Trophoblast cell (in vitro differentiated cells and primary cell): ENCODE measurements around the gene CIITA.
A peak's percentile ranks its signal among the peaks of the same experiment; 100 is the strongest.

Experiments used
- DNase-seq, 2 donors: peaks; one replicate each; pipeline ENCODE4 v3.0.0-alpha.2; 2016
- H2AFZ ChIP-seq: 2 replicates; pipeline ENCODE4 v1.6.1; 2013; ENCODE audit warnings: low read length, moderate library complexity, mild to moderate bottlenecking; ENCODE audit not compliant: insufficient read depth, poor library complexity
- H2AK5ac ChIP-seq: 2 replicates; pipeline ENCODE4 v1.6.1; 2013; ENCODE audit warnings: mild to moderate bottlenecking, low read length
- H2BK120ac ChIP-seq: 2 replicates; pipeline ENCODE4 v1.6.1; 2013; ENCODE audit warnings: low read length, mild to moderate bottlenecking, moderate library complexity; ENCODE audit not compliant: insufficient read depth, poor library complexity
- H2BK12ac ChIP-seq: 2 replicates; pipeline ENCODE4 v1.6.1; 2013; ENCODE audit warnings: mild to moderate bottlenecking, low read length, moderate library complexity
- H2BK5ac ChIP-seq: 2 replicates; pipeline ENCODE4 v1.6.1; 2013; ENCODE audit warnings: low read length, low read depth, moderate library complexity, mild to moderate bottlenecking; ENCODE audit not compliant: poor library complexity
- H3K14ac ChIP-seq: 2 replicates; pipeline ENCODE4 v1.6.1; 2013; ENCODE audit warnings: mild to moderate bottlenecking, low read length
- H3K18ac ChIP-seq: 2 replicates; pipeline ENCODE4 v1.6.1; 2013; ENCODE audit warnings: mild to moderate bottlenecking, low read length
- H3K23ac ChIP-seq: 2 replicates; pipeline ENCODE4 v1.6.1; 2013; ENCODE audit warnings: low read length
- H3K27ac ChIP-seq: 2 replicates; pipeline ENCODE4 v1.5.1; 2013; ENCODE audit warnings: low read depth, mild to moderate bottlenecking, inconsistent platforms, low read length, moderate library complexity
- H3K27me3 ChIP-seq: 2 replicates; pipeline ENCODE4 v1.6.1; 2013; ENCODE audit warnings: inconsistent platforms, mild to moderate bottlenecking, low read length, moderate library complexity; ENCODE audit not compliant: insufficient read depth
- H3K36me3 ChIP-seq, 2 experiments: 1 replicate in 1 of 2; 2 replicates in 1 of 2; pipeline ENCODE4 v1.6.1; 2013; ENCODE audit warnings: low read length in 2 of 2, mild to moderate bottlenecking in 2 of 2, moderate library complexity in 1 of 2; ENCODE audit not compliant: insufficient read depth in 2 of 2, control insufficient read depth in 1 of 2
- H3K4ac ChIP-seq: 2 replicates; pipeline ENCODE4 v1.6.1; 2013; ENCODE audit warnings: low read depth, mild to moderate bottlenecking, low read length, moderate library complexity
- H3K4me1 ChIP-seq, 2 experiments: 1 replicate in 1 of 2; 2 replicates in 1 of 2; pipeline ENCODE4 v1.6.1; 2013; ENCODE audit warnings: low read length in 2 of 2, mild to moderate bottlenecking in 2 of 2, moderate library complexity in 1 of 2; ENCODE audit not compliant: insufficient read depth in 2 of 2, control insufficient read depth in 1 of 2
- H3K4me2 ChIP-seq: 2 replicates; pipeline ENCODE4 v1.6.1; 2013; ENCODE audit warnings: inconsistent platforms, mild to moderate bottlenecking, low read length, moderate library complexity
- H3K4me3 ChIP-seq: 2 replicates; pipeline ENCODE4 v1.5.1; 2013; ENCODE audit warnings: mild to moderate bottlenecking, low read depth, low read length, inconsistent platforms
- H3K79me1 ChIP-seq: one replicate; pipeline ENCODE4 v1.6.1; 2013; ENCODE audit warnings: low read length
- H3K79me2 ChIP-seq: 2 replicates; pipeline ENCODE4 v1.6.1; 2013; ENCODE audit warnings: low read length, mild to moderate bottlenecking; ENCODE audit not compliant: control insufficient read depth, insufficient read depth, poor library complexity
- H3K9ac ChIP-seq: 2 replicates; pipeline ENCODE4 v1.6.1; 2013; ENCODE audit warnings: mild to moderate bottlenecking, low read length
- H3K9me3 ChIP-seq: 2 replicates; pipeline ENCODE4 v1.6.1; 2013; ENCODE audit warnings: low read depth, mild to moderate bottlenecking, control low read depth, inconsistent platforms, low read length; ENCODE audit not compliant: insufficient read depth
- H4K12ac ChIP-seq: 2 replicates; pipeline ENCODE4 v1.6.1; 2013; ENCODE audit warnings: low read depth, mild to moderate bottlenecking, low read length, moderate library complexity
- H4K8ac ChIP-seq: 2 replicates; pipeline ENCODE4 v1.6.1; 2013; ENCODE audit warnings: low read depth, mild to moderate bottlenecking, low read length, moderate library complexity
- H4K91ac ChIP-seq: one replicate; pipeline ENCODE4 v1.6.1; 2013; ENCODE audit warnings: low read depth, mild to moderate bottlenecking, low read length, moderate library complexity
- WGBS: extraction: QIAGEN DNeasy Blood & Tissue Kit; methylation state at CpG from one replicate; pipeline ENCODE4 v1.1.7; 2013; ENCODE audit warnings: missing lambda C conversion rate; ENCODE audit not compliant: insufficient read length, insufficient coverage; ENCODE audit errors: extremely low coverage; 5-methylcytosine and 5-hydroxymethylcytosine counted together

The CIITA gene

GRCh38 chr16:10907757-10908045, 30.7 kb downstream of the CIITA start:
- Histone ChIP-seq H3K27ac (no peak overlapping the region), H2BK120ac (no peak overlapping the region), H2AK5ac (no peak overlapping the region), H2AFZ (no peak overlapping the region), H3K4me3 (peak overlapping the region; percentile 25), H4K91ac (no peak overlapping the region), H3K4me2 (no peak overlapping the region), H3K23ac (no peak overlapping the region), H2BK5ac (no peak overlapping the region), H3K4me1 (no peaks in the 10 kb centered on the region), H4K8ac (no peak overlapping the region), H3K4ac (no peak overlapping the region), H3K18ac (no peak overlapping the region), H2BK12ac (no peak overlapping the region), H4K12ac (no peak overlapping the region), H3K79me2 (no peaks in the 10 kb centered on the region), H3K14ac (no peak overlapping the region), H3K27me3 (no peaks in the 10 kb centered on the region), H3K9ac (no peak overlapping the region), H3K79me1 (no peaks in the 10 kb centered on the region), H3K9me3 (peaks cover 3% of the 10 kb centered on the region), H3K36me3 (no peaks in the 10 kb centered on the region)
- no peak for DNase-seq
- WGBS = no CpG with 5 or more reads among the region's 21 CpGs

- Histone ChIP-seq H4K91ac (no peak overlapping the region), H3K79me1 (no peaks in the 10 kb centered on the region), H3K27ac (no peak overlapping the region), H4K8ac (no peak overlapping the region), H2AK5ac (no peak overlapping the region), H2AFZ (no peak overlapping the region), H3K14ac (no peak overlapping the region), H3K4me2 (no peak overlapping the region), H3K27me3 (no peaks in the 10 kb centered on the region), H3K18ac (no peak overlapping the region), H3K9me3 (peaks cover 2% of the 10 kb centered on the region), H3K9ac (no peak overlapping the region), H4K12ac (no peak overlapping the region), H2BK12ac (no peak overlapping the region), H3K4ac (no peak overlapping the region), H3K4me1 (no peaks in the 10 kb centered on the region), H3K23ac (no peak overlapping the region), H2BK5ac (no peak overlapping the region), H3K4me3 (no peak overlapping the region), H3K36me3 (no peaks in the 10 kb centered on the region), H3K79me2 (no peaks in the 10 kb centered on the region), H2BK120ac (no peak overlapping the region)
- DNase-seq = no peak
These were observed 34.3 kb downstream of the CIITA start for GRCh38 chr16:10911267-10911666.

GRCh38 chr16:10916534-10916933, 39.5 kb downstream of the CIITA start:
- no peak overlapping the region for H3K27ac ChIP-seq
- H2BK120ac ChIP-seq = no peak overlapping the region
- DNase-seq = no peak
- no peak overlapping the region for H2AFZ ChIP-seq
- 100% methylated on average over 1 of the region's 3 CpGs for WGBS
- no peak overlapping the region for H2BK5ac ChIP-seq
- H3K27me3 ChIP-seq = no peaks in the 10 kb centered on the region
- no peaks in the 10 kb centered on the region for H3K36me3 ChIP-seq
- H3K14ac ChIP-seq = no peak overlapping the region
- no peak overlapping the region for H4K91ac ChIP-seq
- no peak overlapping the region for H3K18ac ChIP-seq
- H3K23ac ChIP-seq = no peak overlapping the region
- no peaks in the 10 kb centered on the region for H3K9me3 ChIP-seq
- H4K8ac ChIP-seq = no peak overlapping the region
- H2BK12ac ChIP-seq = no peak overlapping the region
- no peak overlapping the region for H3K4ac ChIP-seq
- no peaks in the 10 kb centered on the region for H3K4me1 ChIP-seq
- no peak overlapping the region for H4K12ac ChIP-seq
- no peak overlapping the region for H3K4me2 ChIP-seq
- H3K4me3 ChIP-seq = no peak overlapping the region
- no peak overlapping the region for H3K9ac ChIP-seq
- H3K79me2 ChIP-seq = no peaks in the 10 kb centered on the region
- H2AK5ac ChIP-seq = no peak overlapping the region
- no peaks in the 10 kb centered on the region for H3K79me1 ChIP-seq

- H3K27me3 ChIP-seq = no peaks in the 10 kb centered on the region
- H2AK5ac ChIP-seq = no peak overlapping the region
- H4K12ac ChIP-seq = no peak overlapping the region
- no peak overlapping the region for H3K27ac ChIP-seq
- H3K23ac ChIP-seq = no peak overlapping the region
- H3K36me3 ChIP-seq = no peaks in the 10 kb centered on the region
- H4K91ac ChIP-seq = no peak overlapping the region
- H3K4me2 ChIP-seq = no peak overlapping the region
- no peak overlapping the region for H2BK120ac ChIP-seq
- no peak overlapping the region for H3K4ac ChIP-seq
- WGBS = no CpG with 5 or more reads among the region's 21 CpGs
- no peak overlapping the region for H2BK12ac ChIP-seq
- H3K18ac ChIP-seq = no peak overlapping the region
- H3K79me1 ChIP-seq = no peaks in the 10 kb centered on the region
- no peak overlapping the region for H3K4me3 ChIP-seq
- no peaks in the 10 kb centered on the region for H3K4me1 ChIP-seq
- no peaks in the 10 kb centered on the region for H3K9me3 ChIP-seq
- no peak overlapping the region for H3K14ac ChIP-seq
- no peak overlapping the region for H4K8ac ChIP-seq
- H3K9ac ChIP-seq = no peak overlapping the region
- no peak overlapping the region for H2AFZ ChIP-seq
- H2BK5ac ChIP-seq = no peak overlapping the region
- no peaks in the 10 kb centered on the region for H3K79me2 ChIP-seq
- DNase-seq = peak; percentile 91 to 98
These were observed 41.4 kb downstream of the CIITA start for GRCh38 chr16:10918294-10919002.
